ENCODE measurements around the gene BEST1. TPM values are rescaled to one million over a fixed set of nuclear protein-coding genes. Genes with fewer than 3 reads are reported as not detected.

The BEST1 gene
- total RNA-seq, 1 experiment from 2014 or later = 0.17 TPM

- Mint-ChIP-seq H3K9me3 (no peaks in the 10 kb centered on the region), H3K4me1 (peaks cover 5% of the 10 kb centered on the region; the same call in 1 of the 2 replicates), H3K36me3 (no peaks in the 10 kb centered on the region), H3K27me3 (ENCODE audit: low read depth) (peaks cover 26% of the 10 kb centered on the region), H3K27ac (0 out of 2 replicates have a peak overlapping the region, but pooled peaks have one; percentile 27), H3K4me3 (peak overlapping the region; percentile 68)
- DNase-seq (ENCODE audit: low spot score) = peak; percentile 90
- CTCF ChIA-PET = interaction anchor here (0.5 to 1.9 kb wide), 21 partner anchors 10 to 175 kb away, joined by 3 to 24 read pairs (median 4); partner anchors contain the start of gene FTH1
- POLR2A ChIA-PET = interaction anchor here (0.5 to 1.5 kb wide), 7 partner anchors 8 to 126 kb away, joined by 3 to 10 read pairs (median 3); partner anchors contain the start of gene FTH1
- peak; percentile 85 for ATAC-seq
- TF ChIP-seq ZNF121 (CRISPR knock-in tag; IDR thresholded peaks at IDR 0.05) (peak; percentile 74), USF1 (CRISPR knock-in tag; IDR thresholded peaks at IDR 0.05) (peak; percentile 81), CBFB (CRISPR knock-in tag; IDR thresholded peaks at IDR 0.05; ENCODE audit: low read depth) (no peak; the same call in 1 of the 2 replicates), RELA (CRISPR knock-in tag; IDR thresholded peaks at IDR 0.05; ENCODE audit: borderline replicate concordance) (no peak), CDX4 (CRISPR knock-in tag; IDR thresholded peaks at IDR 0.05; ENCODE audit: borderline replicate concordance) (no peak), KAT7 (CRISPR knock-in tag; IDR thresholded peaks at IDR 0.05; ENCODE audit: borderline replicate concordance) (no peak), NR2C2 (CRISPR knock-in tag; IDR thresholded peaks at IDR 0.05) (peak; percentile 71), STAT6 (CRISPR knock-in tag; conservative IDR thresholded peaks at IDR 0.05; ENCODE audit: low read depth) (no peak), JUN (CRISPR knock-in tag; IDR thresholded peaks at IDR 0.05) (peak; percentile 96), ZNF396 (CRISPR knock-in tag; IDR thresholded peaks at IDR 0.05; ENCODE audit: borderline replicate concordance) (no peak), MAX (CRISPR knock-in tag; IDR thresholded peaks at IDR 0.05) (peak; percentile 99), NFE2L1 (CRISPR knock-in tag; IDR thresholded peaks at IDR 0.05) (peak; percentile 95; the same call in 1 of the 2 replicates), ZNF317 (CRISPR knock-in tag; IDR thresholded peaks at IDR 0.05; ENCODE audit: borderline replicate concordance, low read depth) (no peak), ETV6 (CRISPR knock-in tag; IDR thresholded peaks at IDR 0.05) (peak; percentile 91; the same call in 1 of the 2 replicates), FOXP4 (CRISPR knock-in tag; IDR thresholded peaks at IDR 0.05) (peak; percentile 98), FOXK1 (CRISPR knock-in tag; IDR thresholded peaks at IDR 0.05) (peak; percentile 95), TP53 (CRISPR knock-in tag; IDR thresholded peaks at IDR 0.05) (peak; percentile 96), NR1H2 (CRISPR knock-in tag; IDR thresholded peaks at IDR 0.05) (no peak), IRF2 (CRISPR knock-in tag; IDR thresholded peaks at IDR 0.05; ENCODE audit: borderline replicate concordance, low read depth) (no peak), ATF3 (CRISPR knock-in tag; conservative IDR thresholded peaks at IDR 0.05) (0 out of 2 replicates have a peak, but pooled peaks have one; percentile 52), AR (CRISPR knock-in tag; IDR thresholded peaks at IDR 0.05) (no peak), ZBTB21 (CRISPR knock-in tag; IDR thresholded peaks at IDR 0.05; ENCODE audit: borderline replicate concordance) (no peak; the same call in 1 of the 2 replicates), SOX15 (CRISPR knock-in tag; IDR thresholded peaks at IDR 0.05) (no peak), ATF6 (CRISPR knock-in tag; IDR thresholded peaks at IDR 0.05) (no peak), JAZF1 (CRISPR knock-in tag; IDR thresholded peaks at IDR 0.05) (no peak)
These were observed 5.4 kb downstream of the BEST1 start for GRCh38 chr11:61955422-61956135.

Measured in WTC11 (cell line).